ENCODE data around the gene ORAI2. TPM values are rescaled to one million over a fixed set of nuclear protein-coding genes. Genes with fewer than 3 reads are reported as not detected.

Gene ORAI2
- total and polyA plus RNA-seq, 2 of the 13 experiments (the other 11 are each of a cell fraction or from before 2014, with no cell fraction given) = 3.0 to 6.0 TPM

GRCh38 chr7:102464577-102465280 lies 31.4 kb downstream of the ORAI2 start, which contains the start of the genes ALKBH4 and LRWD1 (continued):
- TF ChIP-seq KIAA2018 (CRISPR knock-in tag; IDR thresholded peaks at IDR 0.05; ENCODE audit: borderline replicate concordance) (no peak), ZNF777 (CRISPR knock-in tag; IDR thresholded peaks at IDR 0.05) (peak; percentile 95), ATF6 (CRISPR knock-in tag; conservative IDR thresholded peaks at IDR 0.05) (no peak), ZMYM2 (CRISPR knock-in tag; IDR thresholded peaks at IDR 0.05) (no peak), ONECUT2 (CRISPR knock-in tag; IDR thresholded peaks at IDR 0.05) (no peak), ZBTB3 (CRISPR knock-in tag; IDR thresholded peaks at IDR 0.05; ENCODE audit: borderline replicate concordance, low read depth) (no peak), ZNF280B (CRISPR knock-in tag; IDR thresholded peaks at IDR 0.05; ENCODE audit: borderline replicate concordance) (peak; percentile 81; the same call in 1 of the 2 replicates), USF2 (IDR thresholded peaks at IDR 0.05; ENCODE audit: low read depth, low read length) (no peak), USF2 (CRISPR knock-in tag; IDR thresholded peaks at IDR 0.05; ENCODE audit: borderline replicate concordance) (no peak; the same call in 1 of the 2 replicates), ZNF441 (CRISPR knock-in tag; IDR thresholded peaks at IDR 0.05; ENCODE audit: borderline replicate concordance) (no peak; the same call in 1 of the 2 replicates), TBP (CRISPR knock-in tag; IDR thresholded peaks at IDR 0.05) (no peak), ZNF724P (CRISPR knock-in tag; IDR thresholded peaks at IDR 0.05; ENCODE audit: borderline replicate concordance) (no peak), MEIS1 (CRISPR knock-in tag; IDR thresholded peaks at IDR 0.05; ENCODE audit: borderline replicate concordance) (no peak), ZNF230 (CRISPR knock-in tag; IDR thresholded peaks at IDR 0.05) (peak; percentile 43; the same call in 1 of the 2 replicates), HHEX (CRISPR knock-in tag; IDR thresholded peaks at IDR 0.05) (no peak)

Data from HepG2 (cell line).